ENCODE measurements around the gene SERPINB12. TPM values are rescaled to one million over a fixed set of nuclear protein-coding genes. Genes with fewer than 3 reads are reported as not detected.

Gene SERPINB12
- total RNA-seq, 1 donor from 2014 or later = not detected

GRCh38 chr18:63528863-63529492 is 13.2 kb upstream of the SERPINB12 start:
- H3K4me3 Mint-ChIP-seq (ENCODE audit: unreplicated experiment) = no peak overlapping the region
- H3K36me3 Mint-ChIP-seq (ENCODE audit: low read depth, unreplicated experiment) = no peaks in the 10 kb centered on the region
- H3K4me2 ChIP-seq (ENCODE audit: low read length) = no peak overlapping the region
- H3K4me1 ChIP-seq (ENCODE audit: insufficient read depth, low read length) = no peaks in the 10 kb centered on the region
- TF ChIP-seq, protein P1, sequence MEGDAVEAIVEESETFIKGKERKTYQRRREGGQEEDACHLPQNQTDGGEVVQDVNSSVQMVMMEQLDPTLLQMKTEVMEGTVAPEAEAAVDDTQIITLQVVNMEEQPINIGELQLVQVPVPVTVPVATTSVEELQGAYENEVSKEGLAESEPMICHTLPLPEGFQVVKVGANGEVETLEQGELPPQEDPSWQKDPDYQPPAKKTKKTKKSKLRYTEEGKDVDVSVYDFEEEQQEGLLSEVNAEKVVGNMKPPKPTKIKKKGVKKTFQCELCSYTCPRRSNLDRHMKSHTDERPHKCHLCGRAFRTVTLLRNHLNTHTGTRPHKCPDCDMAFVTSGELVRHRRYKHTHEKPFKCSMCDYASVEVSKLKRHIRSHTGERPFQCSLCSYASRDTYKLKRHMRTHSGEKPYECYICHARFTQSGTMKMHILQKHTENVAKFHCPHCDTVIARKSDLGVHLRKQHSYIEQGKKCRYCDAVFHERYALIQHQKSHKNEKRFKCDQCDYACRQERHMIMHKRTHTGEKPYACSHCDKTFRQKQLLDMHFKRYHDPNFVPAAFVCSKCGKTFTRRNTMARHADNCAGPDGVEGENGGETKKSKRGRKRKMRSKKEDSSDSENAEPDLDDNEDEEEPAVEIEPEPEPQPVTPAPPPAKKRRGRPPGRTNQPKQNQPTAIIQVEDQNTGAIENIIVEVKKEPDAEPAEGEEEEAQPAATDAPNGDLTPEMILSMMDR (IDR thresholded peaks at IDR 0.05; ENCODE audit: insufficient read depth, low read depth, low read length) = no peak
- no peak for TF ChIP-seq EZH2 (IDR thresholded peaks at IDR 0.05; ENCODE audit: insufficient read depth, low read length)
- no peaks in the 10 kb centered on the region for H3K27me3 Mint-ChIP-seq (ENCODE audit: low read depth, unreplicated experiment)
- H3K9ac ChIP-seq (ENCODE audit: low read length) = no peak overlapping the region
- H2AFZ ChIP-seq (ENCODE audit: low read depth, low read length) = no peak overlapping the region
- H3K36me3 ChIP-seq (ENCODE audit: insufficient read depth, low read length) = no peaks in the 10 kb centered on the region
- H3K79me2 ChIP-seq (ENCODE audit: insufficient read depth, low read length) = no peaks in the 10 kb centered on the region
- H3K27ac ChIP-seq (ENCODE audit: low read depth, low read length) = no peak overlapping the region
- peaks cover 2% of the 10 kb centered on the region for H3K9me3 Mint-ChIP-seq (ENCODE audit: unreplicated experiment)
- no peaks in the 10 kb centered on the region for H3K27me3 ChIP-seq (ENCODE audit: insufficient read depth, low read length)
- FAIRE-seq (no peak), DNase-seq (ENCODE audit: low read depth) (no peak)
- H3K4me3 ChIP-seq (ENCODE audit: insufficient read depth, low read depth, low read length) = no peak overlapping the region
- no peaks in the 10 kb centered on the region for H4K20me1 ChIP-seq (ENCODE audit: insufficient read depth, low read length)
- no peak overlapping the region for H3K27ac Mint-ChIP-seq (ENCODE audit: unreplicated experiment)
- H3K4me1 Mint-ChIP-seq (ENCODE audit: low read depth, unreplicated experiment) = no peaks in the 10 kb centered on the region
- no peaks in the 10 kb centered on the region for H3K9me3 ChIP-seq (ENCODE audit: insufficient read depth, low read depth, low read length)

DNA sequence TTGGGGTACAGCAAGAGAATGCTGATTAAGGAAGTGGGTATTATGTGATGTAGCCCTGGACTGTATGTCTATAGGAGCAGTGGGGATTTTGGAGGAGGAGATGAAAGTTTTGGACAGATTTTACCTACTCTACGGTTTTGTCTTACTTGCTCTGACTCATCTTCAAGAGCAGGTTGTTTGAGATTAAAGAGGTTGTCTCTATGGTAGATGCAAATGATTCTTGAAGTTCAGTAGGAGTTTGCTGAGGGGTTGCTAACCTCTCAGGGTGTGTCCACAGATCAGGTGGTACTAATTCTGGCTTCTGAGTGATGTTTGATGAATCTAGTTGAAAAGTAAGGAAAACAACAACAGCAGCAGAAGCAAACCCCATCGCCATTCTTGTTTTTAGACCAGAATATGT is 9.7 kb upstream of the SERPINB12 start:
- FAIRE-seq (no peak), DNase-seq (ENCODE audit: low read depth) (no peak)
- H3K79me2 ChIP-seq (ENCODE audit: insufficient read depth, low read length) = no peaks in the 10 kb centered on the region
- Mint-ChIP-seq H3K4me3 (ENCODE audit: unreplicated experiment) (no peak overlapping the region), H3K27ac (ENCODE audit: unreplicated experiment) (no peak overlapping the region), H3K9me3 (ENCODE audit: unreplicated experiment) (peaks cover 2% of the 10 kb centered on the region), H3K4me1 (ENCODE audit: low read depth, unreplicated experiment) (no peaks in the 10 kb centered on the region), H3K27me3 (ENCODE audit: low read depth, unreplicated experiment) (no peaks in the 10 kb centered on the region), H3K36me3 (ENCODE audit: low read depth, unreplicated experiment) (no peaks in the 10 kb centered on the region)
- H3K4me3 ChIP-seq (ENCODE audit: insufficient read depth, low read depth, low read length) = no peak overlapping the region
- no peaks in the 10 kb centered on the region for H3K36me3 ChIP-seq (ENCODE audit: insufficient read depth, low read length)
- no peak overlapping the region for H3K27ac ChIP-seq (ENCODE audit: low read depth, low read length)
- H3K4me2 ChIP-seq (ENCODE audit: low read length) = no peak overlapping the region
- H3K9ac ChIP-seq (ENCODE audit: low read length) = no peak overlapping the region
- no peak overlapping the region for H2AFZ ChIP-seq (ENCODE audit: low read depth, low read length)
- TF ChIP-seq EZH2 (IDR thresholded peaks at IDR 0.05; ENCODE audit: insufficient read depth, low read length) = no peak
- TF ChIP-seq, protein P1 (IDR thresholded peaks at IDR 0.05; ENCODE audit: insufficient read depth, low read depth, low read length) = no peak
- H3K4me1 ChIP-seq (ENCODE audit: insufficient read depth, low read length) = no peaks in the 10 kb centered on the region
- no peaks in the 10 kb centered on the region for H3K9me3 ChIP-seq (ENCODE audit: insufficient read depth, low read depth, low read length)
- H4K20me1 ChIP-seq (ENCODE audit: insufficient read depth, low read length) = no peaks in the 10 kb centered on the region
- H3K27me3 ChIP-seq (ENCODE audit: insufficient read depth, low read length) = no peaks in the 10 kb centered on the region

- H3K4me1 ChIP-seq (ENCODE audit: insufficient read depth, low read length) = no peaks in the 10 kb centered on the region
- H3K27ac ChIP-seq (ENCODE audit: low read depth, low read length) = no peak overlapping the region
- FAIRE-seq (no peak), DNase-seq (ENCODE audit: low read depth) (no peak)
- H3K4me1 Mint-ChIP-seq (ENCODE audit: low read depth, unreplicated experiment) = peaks cover 2% of the 10 kb centered on the region
- H2AFZ ChIP-seq (ENCODE audit: low read depth, low read length) = no peak overlapping the region
- no peak overlapping the region for H3K27ac Mint-ChIP-seq (ENCODE audit: unreplicated experiment)
- H3K36me3 ChIP-seq (ENCODE audit: insufficient read depth, low read length) = no peaks in the 10 kb centered on the region
- no peaks in the 10 kb centered on the region for H3K9me3 ChIP-seq (ENCODE audit: insufficient read depth, low read depth, low read length)
- no peaks in the 10 kb centered on the region for H3K36me3 Mint-ChIP-seq (ENCODE audit: low read depth, unreplicated experiment)
- no peak overlapping the region for H3K4me3 Mint-ChIP-seq (ENCODE audit: unreplicated experiment)
- no peak overlapping the region for H3K4me3 ChIP-seq (ENCODE audit: insufficient read depth, low read depth, low read length)
- H3K9me3 Mint-ChIP-seq (ENCODE audit: unreplicated experiment) = peaks cover 2% of the 10 kb centered on the region
- TF ChIP-seq EZH2 (IDR thresholded peaks at IDR 0.05; ENCODE audit: insufficient read depth, low read length) = no peak
- TF ChIP-seq, protein P1 (IDR thresholded peaks at IDR 0.05; ENCODE audit: insufficient read depth, low read depth, low read length) = no peak
- H3K79me2 ChIP-seq (ENCODE audit: insufficient read depth, low read length) = no peaks in the 10 kb centered on the region
- H4K20me1 ChIP-seq (ENCODE audit: insufficient read depth, low read length) = no peaks in the 10 kb centered on the region
- H3K4me2 ChIP-seq (ENCODE audit: low read length) = no peak overlapping the region
- H3K9ac ChIP-seq (ENCODE audit: low read length) = no peak overlapping the region
- H3K27me3 Mint-ChIP-seq (ENCODE audit: low read depth, unreplicated experiment) = no peaks in the 10 kb centered on the region
- no peaks in the 10 kb centered on the region for H3K27me3 ChIP-seq (ENCODE audit: insufficient read depth, low read length)
These were observed 7.6 kb upstream of the SERPINB12 start for GRCh38 chr18:63534615-63535014.

Measured in astrocyte (in vitro differentiated cells and primary cell).